Fibroblast of lung (primary cell): ENCODE results near the gene VWC2L. TPM values are rescaled to one million over a fixed set of nuclear protein-coding genes. Genes with fewer than 3 reads are reported as not detected.

Source experiments
- DNase-seq, 2 donors: peaks; one replicate each; pipeline versions ENCODE4 v3.0.0 to v3.0.0-alpha.2; 2010; ENCODE audit warnings: low read depth in 2 of 2
- H2AFZ ChIP-seq: 2 replicates; pipeline ENCODE4 v1.5.1; 2012; ENCODE audit warnings: low read length, control low read depth, inconsistent platforms
- H3K27ac ChIP-seq: 2 replicates; pipeline ENCODE4 v1.5.1; 2011; ENCODE audit warnings: low read length, control low read depth; ENCODE audit not compliant: insufficient read depth
- H3K27me3 ChIP-seq: 2 replicates; pipeline ENCODE4 v1.5.1; 2011; ENCODE audit warnings: mild to moderate bottlenecking, low read length; ENCODE audit not compliant: control insufficient read depth, insufficient read depth
- H3K36me3 ChIP-seq: 2 replicates; pipeline ENCODE4 v1.5.1; 2011; ENCODE audit warnings: low read length; ENCODE audit not compliant: control insufficient read depth, insufficient read depth
- H3K4me1 ChIP-seq: 2 replicates; pipeline ENCODE4 v1.5.1; 2011; ENCODE audit warnings: low read length; ENCODE audit not compliant: control insufficient read depth, insufficient read depth; ENCODE audit errors: extremely low read depth
- H3K4me2 ChIP-seq: 2 replicates; pipeline ENCODE4 v1.5.1; 2011; ENCODE audit warnings: low read length, control low read depth; ENCODE audit not compliant: insufficient read depth; ENCODE audit errors: extremely low read depth
- H3K4me3 ChIP-seq, 4 experiments: fragments of 200-600 bp in 1 of 4; sonication (generic) in 1 of 4; replicated peaks in 1 of 4; 2 replicates each; pipeline ENCODE4 v1.5.1; 2011 to 2016; ENCODE audit warnings: low read length in 4 of 4, low read depth in 3 of 4, mild to moderate bottlenecking in 3 of 4, control low read depth in 2 of 4, inconsistent platforms in 1 of 4, mixed read lengths in 1 of 4; ENCODE audit not compliant: insufficient read depth in 1 of 4; ENCODE audit errors: control extremely low read depth in 1 of 4
- H3K79me2 ChIP-seq: 2 replicates; pipeline ENCODE4 v1.5.1; 2012; ENCODE audit warnings: mild to moderate bottlenecking, low read length, inconsistent platforms; ENCODE audit not compliant: control insufficient read depth, insufficient read depth
- H3K9ac ChIP-seq: 2 replicates; pipeline ENCODE4 v1.5.1; 2011; ENCODE audit warnings: mild to moderate bottlenecking, low read length, control low read depth; ENCODE audit not compliant: insufficient read depth
- H3K9me3 ChIP-seq: 2 replicates; pipeline ENCODE4 v1.5.1; 2012; ENCODE audit warnings: low read depth, low read length; ENCODE audit not compliant: control insufficient read depth, insufficient read depth
- H4K20me1 ChIP-seq: 2 replicates; pipeline ENCODE4 v1.5.1; 2011; ENCODE audit warnings: low read length; ENCODE audit not compliant: control insufficient read depth, insufficient read depth; ENCODE audit errors: extremely low read depth
- EZH2 ChIP-seq: IDR thresholded peaks from 2 replicates; pipeline ENCODE4 v1.5.1; 2012; ENCODE audit warnings: low read length, control low read depth, mild to moderate bottlenecking; ENCODE audit errors: missing control alignments
- polyA plus RNA-seq, 2 donors: library from polyadenylated mRNA; depleted of rRNA in 1 of 2; stranded (reverse) in 1 of 2; unstranded in 1 of 2; fragments of >200 nt; gene quantifications; 2 replicates each; pipeline ENCODE4 v1.2.1, GENCODE V29; 2011 to 2012; ENCODE audit warnings: missing spikeins in 1 of 2
- total RNA-seq: library from RNA; depleted of rRNA; stranded (reverse); fragments of >200 nt; gene quantifications from 2 replicates; pipeline ENCODE4 v1.2.1, GENCODE V29; 2014
- TF ChIP-seq, protein P1 (sequence below), 2 donors: IDR thresholded peaks in 1 of 2; conservative IDR thresholded peaks in 1 of 2; 1 replicate in 1 of 2; 2 replicates in 1 of 2; pipeline ENCODE4 v1.5.1; 2011 to 2012; ENCODE audit warnings: low read length in 2 of 2, control low read depth in 1 of 2, inconsistent platforms in 1 of 2, low read depth in 1 of 2, mild to moderate bottlenecking in 1 of 2

VWC2L gene
- total and polyA plus RNA-seq, 2 donors (not counting 1 experiment from before 2014, with no cell fraction given) = not detected

DNA sequence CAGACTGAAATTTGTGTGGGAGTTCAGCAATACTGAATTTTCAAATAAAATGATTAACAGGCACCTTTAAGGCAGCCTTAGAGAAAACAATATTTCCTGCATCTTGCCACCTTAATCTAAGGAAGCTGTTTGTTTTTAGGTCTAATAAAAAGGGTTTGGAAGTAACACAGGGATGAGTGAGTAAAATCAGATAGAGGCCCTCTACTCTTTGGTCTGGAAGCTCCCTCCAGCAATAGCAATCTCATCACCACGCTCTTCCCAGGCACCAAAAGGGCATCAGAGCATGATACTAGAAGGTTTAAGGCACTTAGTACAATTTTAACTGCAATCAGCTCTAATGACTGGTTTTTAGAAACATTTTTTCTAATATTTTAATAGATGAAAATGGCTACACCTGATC is 155.6 kb downstream of the VWC2L start:
- Histone ChIP-seq H2AFZ (no peak overlapping the region), H3K36me3 (no peaks in the 10 kb centered on the region), H4K20me1 (no peaks in the 10 kb centered on the region), H3K4me2 (no peak overlapping the region), H3K4me3 (no peak overlapping the region), H3K9ac (no peak overlapping the region), H3K9me3 (no peaks in the 10 kb centered on the region), H3K4me1 (no peaks in the 10 kb centered on the region), H3K27me3 (no peaks in the 10 kb centered on the region), H3K27ac (no peak overlapping the region), H3K79me2 (no peaks in the 10 kb centered on the region)
- TF ChIP-seq, protein P1, sequence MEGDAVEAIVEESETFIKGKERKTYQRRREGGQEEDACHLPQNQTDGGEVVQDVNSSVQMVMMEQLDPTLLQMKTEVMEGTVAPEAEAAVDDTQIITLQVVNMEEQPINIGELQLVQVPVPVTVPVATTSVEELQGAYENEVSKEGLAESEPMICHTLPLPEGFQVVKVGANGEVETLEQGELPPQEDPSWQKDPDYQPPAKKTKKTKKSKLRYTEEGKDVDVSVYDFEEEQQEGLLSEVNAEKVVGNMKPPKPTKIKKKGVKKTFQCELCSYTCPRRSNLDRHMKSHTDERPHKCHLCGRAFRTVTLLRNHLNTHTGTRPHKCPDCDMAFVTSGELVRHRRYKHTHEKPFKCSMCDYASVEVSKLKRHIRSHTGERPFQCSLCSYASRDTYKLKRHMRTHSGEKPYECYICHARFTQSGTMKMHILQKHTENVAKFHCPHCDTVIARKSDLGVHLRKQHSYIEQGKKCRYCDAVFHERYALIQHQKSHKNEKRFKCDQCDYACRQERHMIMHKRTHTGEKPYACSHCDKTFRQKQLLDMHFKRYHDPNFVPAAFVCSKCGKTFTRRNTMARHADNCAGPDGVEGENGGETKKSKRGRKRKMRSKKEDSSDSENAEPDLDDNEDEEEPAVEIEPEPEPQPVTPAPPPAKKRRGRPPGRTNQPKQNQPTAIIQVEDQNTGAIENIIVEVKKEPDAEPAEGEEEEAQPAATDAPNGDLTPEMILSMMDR (conservative IDR thresholded peaks at IDR 0.05 in 1 of 2, IDR thresholded peaks at IDR 0.05 in 1 of 2; ENCODE audit: low read depth in 1 of 2, low read length in 2 of 2) = no peak
- TF ChIP-seq EZH2 = no peak
- DNase-seq = no peak

DNA sequence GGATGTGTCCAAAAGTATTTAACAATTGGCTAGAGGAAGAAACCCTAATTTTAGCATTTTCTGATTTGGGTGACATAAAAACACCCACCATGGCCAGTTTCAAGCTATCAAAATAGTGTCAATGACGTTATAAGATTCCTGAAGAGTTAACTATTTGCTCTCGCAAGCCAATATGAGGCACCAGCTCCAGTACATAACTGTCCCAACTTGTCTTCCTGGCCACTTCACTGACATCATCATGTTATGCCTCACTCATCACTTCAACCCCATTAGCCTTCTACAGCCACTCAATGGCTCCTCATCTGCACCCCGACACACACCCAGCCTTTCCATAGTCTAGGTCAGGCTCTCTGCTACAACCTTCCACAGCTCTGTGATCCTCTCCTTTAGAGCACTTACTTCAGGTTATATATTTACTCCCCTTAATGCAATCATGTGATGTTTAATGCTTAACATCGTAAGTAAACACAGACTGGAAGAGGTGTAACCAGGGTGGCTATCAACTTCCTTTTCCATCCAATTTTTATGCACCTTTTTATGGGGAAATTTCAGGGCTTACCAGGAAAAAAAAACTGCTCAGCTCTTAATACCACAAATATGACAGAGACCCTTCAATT is 158.7 kb downstream of the VWC2L start:
- H3K9ac ChIP-seq = no peak overlapping the region
- DNase-seq = no peak
- no peaks in the 10 kb centered on the region for H3K4me1 ChIP-seq
- no peak overlapping the region for H2AFZ ChIP-seq
- no peak overlapping the region for H3K27ac ChIP-seq
- no peak for TF ChIP-seq EZH2
- TF ChIP-seq, protein P1 (conservative IDR thresholded peaks at IDR 0.05 in 1 of 2, IDR thresholded peaks at IDR 0.05 in 1 of 2; ENCODE audit: low read depth in 1 of 2, low read length in 2 of 2) = no peak
- H3K4me3 ChIP-seq = no peak overlapping the region
- H3K27me3 ChIP-seq = no peaks in the 10 kb centered on the region
- no peaks in the 10 kb centered on the region for H3K36me3 ChIP-seq
- no peak overlapping the region for H3K4me2 ChIP-seq
- H3K9me3 ChIP-seq = no peaks in the 10 kb centered on the region
- no peaks in the 10 kb centered on the region for H4K20me1 ChIP-seq
- no peaks in the 10 kb centered on the region for H3K79me2 ChIP-seq

DNA sequence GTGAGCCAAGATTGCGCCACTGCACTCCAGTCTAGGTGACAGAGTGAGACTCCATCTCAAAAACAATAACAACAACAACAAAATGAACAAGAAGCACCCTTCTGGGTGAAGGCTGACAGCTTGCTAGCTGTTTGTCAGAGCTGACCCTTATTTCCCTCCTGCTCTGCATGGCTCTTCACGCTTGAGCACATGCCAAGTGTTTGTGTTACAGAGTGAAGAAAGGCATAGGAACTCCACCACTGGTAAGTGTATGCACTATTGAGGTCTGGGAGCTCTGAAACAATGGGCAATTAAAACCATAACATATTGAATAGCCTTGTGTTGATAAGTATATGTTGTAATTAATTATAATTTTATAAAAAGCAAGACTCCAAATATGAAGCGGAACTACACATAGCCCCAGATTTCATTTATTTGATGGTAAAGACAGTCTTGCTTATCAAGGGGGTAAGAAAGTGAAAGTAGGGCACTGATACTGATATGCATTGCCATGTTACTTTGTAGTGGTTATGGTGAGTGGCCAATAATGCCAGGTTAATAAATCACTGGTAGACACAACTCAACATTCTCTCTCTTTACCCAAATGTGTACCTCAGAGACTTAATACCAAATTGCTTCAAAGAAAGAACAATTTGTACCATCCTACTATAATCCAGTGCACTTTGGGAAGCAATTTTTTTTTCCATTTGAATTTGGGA is 163.4 kb downstream of the VWC2L start:
- TF ChIP-seq, protein P1 (conservative IDR thresholded peaks at IDR 0.05 in 1 of 2, IDR thresholded peaks at IDR 0.05 in 1 of 2; ENCODE audit: low read depth in 1 of 2, low read length in 2 of 2) = no peak
- no peak for TF ChIP-seq EZH2
- H3K4me3 ChIP-seq = no peak overlapping the region
- H4K20me1 ChIP-seq = no peaks in the 10 kb centered on the region
- no peak overlapping the region for H3K4me2 ChIP-seq
- no peak overlapping the region for H2AFZ ChIP-seq
- no peaks in the 10 kb centered on the region for H3K9me3 ChIP-seq
- no peaks in the 10 kb centered on the region for H3K27me3 ChIP-seq
- H3K9ac ChIP-seq = no peak overlapping the region
- no peaks in the 10 kb centered on the region for H3K4me1 ChIP-seq
- no peaks in the 10 kb centered on the region for H3K79me2 ChIP-seq
- no peaks in the 10 kb centered on the region for H3K36me3 ChIP-seq
- no peak overlapping the region for H3K27ac ChIP-seq
- DNase-seq = no peak
